ENCODE measurements around the gene ZNHIT6.

DNA sequence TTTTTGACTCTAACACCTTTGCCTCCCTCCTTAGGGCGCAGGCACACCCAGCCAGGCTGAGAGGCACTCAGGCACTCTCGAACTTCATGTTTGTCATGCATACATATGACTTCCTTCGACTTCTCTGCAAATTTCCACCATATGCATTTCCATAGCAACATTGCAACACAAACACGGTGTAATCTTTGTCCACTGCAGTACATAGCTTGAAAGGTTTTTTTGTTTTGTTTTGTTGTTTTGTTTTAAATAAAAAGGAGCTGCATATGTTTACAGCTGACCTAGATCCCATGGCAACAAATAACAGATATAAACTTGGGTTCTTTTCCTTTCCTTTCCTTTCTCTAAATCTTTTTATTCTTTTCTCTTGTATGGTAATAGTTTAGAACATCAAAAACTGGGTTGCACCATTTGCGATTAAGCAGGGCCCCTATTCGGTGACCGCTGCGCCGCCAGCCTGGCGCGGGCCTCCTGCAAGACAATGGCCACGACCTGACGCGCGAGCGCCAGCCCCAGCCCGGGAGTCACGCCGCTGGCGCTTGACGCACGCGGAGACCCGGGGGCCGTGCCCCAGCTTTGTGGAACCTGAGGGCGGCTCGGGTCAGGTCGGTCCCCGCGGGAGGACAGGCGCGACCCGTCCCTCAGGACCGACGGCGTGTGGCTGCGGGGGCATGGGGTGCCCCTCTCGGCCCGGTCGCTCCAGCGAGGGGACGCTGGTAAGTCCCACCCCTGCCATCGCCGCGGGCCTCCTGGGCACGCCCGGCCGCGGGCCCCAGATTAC is 92.5 kb downstream of the ZNHIT6 start:
- no peak for TF ChIP-seq TAF1 (IDR thresholded peaks at IDR 0.05; ENCODE audit: low read depth)
- TF ChIP-seq EP300 (IDR thresholded peaks at IDR 0.05; ENCODE audit: borderline replicate concordance), result no peak
- no peak for TF ChIP-seq RAD21 (IDR thresholded peaks at IDR 0.05; ENCODE audit: low read depth)
- TF ChIP-seq, protein P1, sequence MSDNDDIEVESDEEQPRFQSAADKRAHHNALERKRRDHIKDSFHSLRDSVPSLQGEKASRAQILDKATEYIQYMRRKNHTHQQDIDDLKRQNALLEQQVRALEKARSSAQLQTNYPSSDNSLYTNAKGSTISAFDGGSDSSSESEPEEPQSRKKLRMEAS (IDR thresholded peaks at IDR 0.05), result no peak
- TF ChIP-seq, protein P2, sequence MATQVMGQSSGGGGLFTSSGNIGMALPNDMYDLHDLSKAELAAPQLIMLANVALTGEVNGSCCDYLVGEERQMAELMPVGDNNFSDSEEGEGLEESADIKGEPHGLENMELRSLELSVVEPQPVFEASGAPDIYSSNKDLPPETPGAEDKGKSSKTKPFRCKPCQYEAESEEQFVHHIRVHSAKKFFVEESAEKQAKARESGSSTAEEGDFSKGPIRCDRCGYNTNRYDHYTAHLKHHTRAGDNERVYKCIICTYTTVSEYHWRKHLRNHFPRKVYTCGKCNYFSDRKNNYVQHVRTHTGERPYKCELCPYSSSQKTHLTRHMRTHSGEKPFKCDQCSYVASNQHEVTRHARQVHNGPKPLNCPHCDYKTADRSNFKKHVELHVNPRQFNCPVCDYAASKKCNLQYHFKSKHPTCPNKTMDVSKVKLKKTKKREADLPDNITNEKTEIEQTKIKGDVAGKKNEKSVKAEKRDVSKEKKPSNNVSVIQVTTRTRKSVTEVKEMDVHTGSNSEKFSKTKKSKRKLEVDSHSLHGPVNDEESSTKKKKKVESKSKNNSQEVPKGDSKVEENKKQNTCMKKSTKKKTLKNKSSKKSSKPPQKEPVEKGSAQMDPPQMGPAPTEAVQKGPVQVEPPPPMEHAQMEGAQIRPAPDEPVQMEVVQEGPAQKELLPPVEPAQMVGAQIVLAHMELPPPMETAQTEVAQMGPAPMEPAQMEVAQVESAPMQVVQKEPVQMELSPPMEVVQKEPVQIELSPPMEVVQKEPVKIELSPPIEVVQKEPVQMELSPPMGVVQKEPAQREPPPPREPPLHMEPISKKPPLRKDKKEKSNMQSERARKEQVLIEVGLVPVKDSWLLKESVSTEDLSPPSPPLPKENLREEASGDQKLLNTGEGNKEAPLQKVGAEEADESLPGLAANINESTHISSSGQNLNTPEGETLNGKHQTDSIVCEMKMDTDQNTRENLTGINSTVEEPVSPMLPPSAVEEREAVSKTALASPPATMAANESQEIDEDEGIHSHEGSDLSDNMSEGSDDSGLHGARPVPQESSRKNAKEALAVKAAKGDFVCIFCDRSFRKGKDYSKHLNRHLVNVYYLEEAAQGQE (IDR thresholded peaks at IDR 0.05; ENCODE audit: low read depth), result no peak
- TF ChIP-seq EGR1 (IDR thresholded peaks at IDR 0.05), result no peak
- no peak for TF ChIP-seq FOXM1 (IDR thresholded peaks at IDR 0.05; ENCODE audit: borderline replicate concordance, low read depth)
- TF ChIP-seq TCF12 (IDR thresholded peaks at IDR 0.05; ENCODE audit: low read depth), result no peak
- no peak for TF ChIP-seq CEBPB (IDR thresholded peaks at IDR 0.05)
- no peak for TF ChIP-seq YY1 (IDR thresholded peaks at IDR 0.05; ENCODE audit: low read depth)
- no peak for TF ChIP-seq CREB1 (IDR thresholded peaks at IDR 0.05; ENCODE audit: low read depth)

Measured in Ishikawa (cell line).